Measurements from ENCODE around the gene BRIP1.
"Not testable (repeated sequence)": the region's sequence is repeated elsewhere in the genome, so short reads cannot be mapped to it uniquely, and the experiment has no call there.

The BRIP1 gene

GRCh38 chr17:61862975-61863800, at the start of gene BRIP1:
BRIP1 (minus strand) TSS chr17:61863528; CDS start chr17:61861539, 1,989 bp downstream.
- peak; percentile 69 to 71 for DNase-seq (ENCODE audit: low read depth in 1 of 2, low spot score in 1 of 2)

DNA sequence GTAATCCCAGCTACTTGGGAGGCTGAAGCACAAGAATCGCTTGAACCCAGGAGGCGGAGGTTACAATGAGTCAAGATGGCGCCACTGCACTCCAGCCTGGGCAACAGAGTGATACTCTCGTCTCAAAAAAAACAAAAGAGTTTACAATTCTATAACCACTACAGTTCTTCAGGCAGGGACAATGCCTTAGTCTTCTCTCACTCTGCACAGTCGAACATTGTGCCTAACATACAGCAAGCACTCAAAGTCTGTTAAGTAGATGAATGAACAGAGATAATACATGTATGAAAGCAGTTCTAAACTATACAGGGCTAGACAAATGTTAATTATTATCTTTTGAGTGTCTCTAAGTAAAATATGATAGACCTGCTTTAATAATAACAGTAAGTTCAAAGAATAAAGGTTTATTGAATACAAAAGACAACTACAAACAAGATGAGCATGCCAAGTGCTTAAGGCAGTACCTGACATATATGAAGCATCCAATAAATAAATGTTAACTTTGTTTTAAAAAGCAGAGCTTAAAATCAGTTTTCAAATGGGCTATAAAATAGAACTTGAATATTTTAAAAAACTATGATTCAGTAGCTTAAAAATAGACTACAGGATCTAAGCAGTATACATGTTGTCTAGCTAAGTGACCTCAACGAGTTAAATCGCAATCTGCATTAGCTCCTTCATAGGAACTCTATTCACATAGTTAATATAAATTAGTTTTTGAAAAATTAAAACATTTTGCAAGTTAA, 45.1 kb upstream of the BRIP1 start:
- no peak for DNase-seq (ENCODE audit: low read depth in 1 of 2, low spot score in 1 of 2)

DNA sequence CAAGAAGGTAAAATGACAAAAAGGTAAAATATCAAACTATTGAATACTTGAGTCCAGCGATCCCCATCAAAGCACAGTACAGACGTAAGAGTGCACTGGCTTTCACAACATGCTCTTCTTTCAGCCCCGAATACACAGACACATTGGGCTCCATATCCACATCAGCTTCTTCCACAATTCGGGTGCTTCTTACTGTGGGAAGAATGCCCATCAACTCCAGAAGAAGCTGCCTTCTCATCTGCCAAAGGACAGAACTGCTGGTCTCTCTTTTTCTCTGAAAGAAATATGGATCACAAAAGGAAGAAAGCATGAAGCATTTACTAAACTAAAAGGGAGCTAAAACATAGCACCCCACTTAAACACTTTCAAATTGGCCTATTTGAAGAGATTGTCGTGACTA, 44.0 kb upstream of the BRIP1 start:
- DNase-seq (ENCODE audit: low read depth in 1 of 2, low spot score in 1 of 2), result no peak

DNA sequence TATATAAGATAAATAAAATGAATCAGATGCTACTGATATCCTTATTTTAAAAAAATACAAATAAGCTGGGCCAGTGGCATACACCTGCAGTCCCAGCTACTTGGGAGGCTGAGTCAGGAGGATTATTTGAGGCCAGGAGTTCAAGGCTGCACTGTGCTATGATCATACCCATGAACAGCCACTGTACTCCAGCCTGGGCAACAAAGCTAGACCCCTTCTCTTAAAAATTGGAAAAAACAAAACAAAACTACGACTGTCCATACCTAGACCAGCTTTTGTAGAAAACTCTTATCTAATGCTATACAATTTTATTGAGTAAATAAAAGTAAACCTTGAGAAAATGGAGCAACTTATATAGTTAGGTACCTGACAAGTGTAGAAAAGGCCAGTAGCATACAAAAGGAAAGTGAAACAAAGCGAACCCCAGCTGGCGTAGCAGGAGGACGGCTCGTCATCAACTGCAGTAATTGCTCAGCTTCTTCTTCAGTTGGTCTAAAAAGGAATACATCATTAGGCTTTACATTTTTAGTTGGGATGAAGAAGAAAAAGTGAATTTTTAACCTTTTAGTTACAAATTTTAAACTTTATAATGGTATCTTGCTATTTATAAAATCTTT, 40.9 kb upstream of the BRIP1 start:
- no peak for DNase-seq (ENCODE audit: low read depth in 1 of 2, low spot score in 1 of 2)

DNA sequence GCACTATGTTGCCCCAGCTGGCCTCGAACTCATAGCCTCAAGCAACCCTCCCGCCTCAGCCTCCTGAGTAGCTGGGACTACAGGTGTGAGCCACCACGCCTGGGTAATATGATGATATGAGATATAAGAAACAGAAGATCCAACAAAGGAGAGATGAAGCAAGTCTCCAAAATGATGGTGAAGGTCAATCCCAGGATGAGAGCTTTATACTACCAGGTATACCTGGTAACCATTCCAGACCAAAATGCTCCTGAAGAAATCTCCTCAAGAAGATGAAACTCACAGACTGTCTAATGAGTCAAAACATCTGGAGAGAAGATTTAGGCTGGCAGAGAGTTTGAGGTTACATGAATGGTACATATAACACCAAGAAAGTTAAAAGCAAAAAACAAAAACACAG, 39.9 kb upstream of the BRIP1 start:
- DNase-seq (ENCODE audit: low read depth in 1 of 2, low spot score in 1 of 2), result no peak

DNA sequence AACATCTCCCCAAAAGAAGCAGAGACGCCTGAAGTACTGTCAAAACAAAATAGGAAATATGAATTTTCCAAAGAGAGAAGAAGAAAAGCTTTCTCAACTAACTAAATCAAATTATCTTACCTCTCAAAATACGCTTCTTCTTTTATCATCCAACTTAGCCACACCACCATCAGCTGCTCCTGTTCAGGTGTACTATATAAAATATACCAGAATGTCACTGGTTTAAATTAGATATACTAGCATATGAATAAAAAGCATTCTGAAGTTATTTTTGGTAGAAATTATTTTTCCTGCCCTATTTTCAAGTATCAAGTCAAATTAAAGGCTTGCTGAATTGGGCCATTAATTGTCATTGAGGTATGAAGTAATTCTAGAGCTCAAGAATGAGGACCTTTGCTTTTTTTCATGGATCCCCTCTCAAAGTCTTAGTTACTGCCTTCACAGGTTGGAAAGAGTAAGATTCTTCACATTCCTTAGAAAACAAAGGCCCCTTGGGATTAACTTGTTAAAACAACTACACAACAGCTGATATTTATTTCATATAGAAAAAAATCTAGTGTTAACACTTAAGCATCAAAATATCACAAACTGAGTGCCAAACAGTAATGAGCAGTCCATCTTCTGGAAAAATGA, 34.3 kb upstream of the BRIP1 start:
- DNase-seq (ENCODE audit: low read depth in 1 of 2, low spot score in 1 of 2), result no peak

- no peak for DNase-seq (ENCODE audit: low read depth in 1 of 2, low spot score in 1 of 2)
Measured at GRCh38 chr17:61895391-61895790, 32.1 kb upstream of the BRIP1 start.

DNA sequence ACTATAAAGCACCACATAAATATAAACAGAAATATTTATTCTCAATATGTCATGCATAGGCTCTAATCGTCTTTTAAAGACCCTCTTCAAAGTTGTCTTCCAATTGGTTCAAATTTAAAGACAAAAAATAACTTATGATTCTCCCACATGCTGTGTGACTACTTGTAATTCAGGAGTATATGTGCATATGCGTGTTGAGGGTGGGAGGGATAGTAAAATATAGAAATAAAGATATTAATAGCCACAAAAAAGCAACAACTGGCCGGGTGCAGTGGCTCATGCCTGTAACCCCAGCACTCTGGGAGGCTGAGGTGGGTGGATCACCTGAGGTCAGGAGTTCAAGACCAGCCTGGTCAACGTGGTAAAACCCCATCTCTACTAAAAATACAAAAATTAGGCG, 31.0 kb upstream of the BRIP1 start:
- not testable (repeated sequence) for DNase-seq (ENCODE audit: low read depth in 1 of 2, low spot score in 1 of 2)

GRCh38 chr17:61887733-61888132, 24.4 kb upstream of the BRIP1 start:
- DNase-seq (ENCODE audit: low read depth in 1 of 2, low spot score in 1 of 2), result not testable (repeated sequence)

- not testable (repeated sequence) for DNase-seq (ENCODE audit: low read depth in 1 of 2, low spot score in 1 of 2)
Measured at GRCh38 chr17:61885865-61886264, 22.5 kb upstream of the BRIP1 start.

DNA sequence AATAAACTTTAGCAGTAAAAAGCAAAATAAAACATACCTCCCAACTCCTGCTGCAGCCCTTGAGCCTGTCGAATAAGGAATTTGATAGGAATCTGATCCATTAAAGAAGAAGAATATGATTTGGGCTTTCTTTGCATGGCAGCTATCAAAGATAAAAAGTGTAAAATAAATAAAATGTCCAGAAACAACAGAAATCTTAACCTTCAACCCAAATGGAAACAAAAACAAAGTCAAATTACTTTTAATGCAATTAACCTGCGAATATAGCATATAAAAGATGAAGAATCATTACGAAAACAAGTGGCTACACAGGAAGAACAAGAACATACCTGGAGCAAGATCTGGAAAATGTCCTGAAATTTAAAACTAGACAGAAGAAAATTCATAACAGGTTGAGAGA, 21.5 kb upstream of the BRIP1 start:
- DNase-seq (ENCODE audit: low read depth in 1 of 2, low spot score in 1 of 2), result no peak

GRCh38 chr17:61880589-61881102, 17.3 kb upstream of the BRIP1 start:
- no peak for DNase-seq (ENCODE audit: low read depth in 1 of 2, low spot score in 1 of 2)

DNA sequence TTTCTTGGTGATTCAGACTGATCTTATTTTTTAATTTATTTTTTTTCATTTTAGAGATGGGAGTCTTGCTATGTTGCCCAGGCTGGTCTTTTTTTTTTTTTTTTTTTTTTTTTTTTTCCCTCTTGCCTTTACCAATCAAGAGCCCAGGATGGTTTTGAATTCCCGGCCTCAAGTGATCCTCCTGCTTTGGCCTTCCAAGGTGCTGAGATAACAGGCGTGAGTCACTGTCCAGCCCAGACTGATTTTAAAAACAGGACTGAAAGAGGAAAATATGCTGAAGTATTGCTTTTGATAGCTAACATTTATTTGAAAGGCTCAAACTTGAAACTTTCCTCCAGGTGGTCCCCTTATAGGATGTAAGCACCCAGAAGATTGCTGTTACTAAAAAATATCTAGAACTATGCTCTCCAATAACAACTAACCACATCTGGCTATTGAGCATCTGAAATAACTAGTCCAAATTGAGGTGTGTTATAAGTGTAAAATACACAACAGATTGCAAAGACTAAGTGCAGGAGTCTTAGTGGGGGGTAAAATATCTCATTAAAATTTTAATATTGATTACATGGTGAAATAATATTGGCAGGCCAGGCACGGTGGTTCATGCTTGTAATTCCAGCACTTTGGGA, 15.8 kb upstream of the BRIP1 start:
- no peak for DNase-seq (ENCODE audit: low read depth in 1 of 2, low spot score in 1 of 2)

DNA sequence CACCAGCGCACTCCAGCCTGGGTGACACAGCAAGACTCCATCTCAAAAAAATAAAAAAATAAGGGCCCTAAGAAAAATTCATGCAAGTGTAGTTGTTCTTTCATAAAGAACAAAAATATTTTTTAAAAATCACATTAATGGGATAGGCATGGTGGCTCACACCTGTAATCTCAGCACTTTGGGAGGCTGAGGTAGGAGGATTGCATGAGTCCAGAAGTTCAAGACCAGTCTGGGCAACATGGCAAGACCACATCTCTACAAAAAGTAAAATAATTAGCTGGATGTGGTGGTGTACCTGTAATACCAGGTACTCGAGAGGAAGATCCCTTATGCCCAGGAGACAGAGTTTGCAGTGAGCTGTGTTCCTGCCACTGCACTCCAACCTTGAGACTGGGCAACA, 15.2 kb upstream of the BRIP1 start:
- no peak for DNase-seq (ENCODE audit: low read depth in 1 of 2, low spot score in 1 of 2)

DNA sequence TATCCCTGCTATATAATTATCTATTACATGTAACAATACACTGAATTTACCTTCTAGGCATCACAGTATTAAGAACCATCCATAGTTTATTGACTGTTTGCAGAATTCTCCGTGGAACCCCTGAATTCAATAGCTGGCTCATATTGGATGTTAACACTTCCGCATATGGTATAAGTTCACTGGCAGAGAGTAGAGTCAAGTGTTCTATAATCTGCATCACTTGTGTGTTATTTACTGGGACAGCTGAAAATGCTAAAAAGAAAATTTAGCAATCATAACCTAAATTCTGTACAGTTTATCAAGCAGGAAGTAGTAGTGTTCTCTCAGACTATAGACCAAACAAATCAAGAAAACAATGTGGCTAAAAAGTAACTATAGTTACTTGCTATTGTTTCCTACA, 14.5 kb upstream of the BRIP1 start:
- DNase-seq (ENCODE audit: low read depth in 1 of 2, low spot score in 1 of 2), result no peak

- no peak for DNase-seq (ENCODE audit: low read depth in 1 of 2, low spot score in 1 of 2)
Measured at GRCh38 chr17:61875804-61876203, 12.5 kb upstream of the BRIP1 start.

GRCh38 chr17:61875285-61875684, 12.0 kb upstream of the BRIP1 start:
- DNase-seq (ENCODE audit: low read depth in 1 of 2, low spot score in 1 of 2), result no peak

GRCh38 chr17:61874075-61874474, 10.7 kb upstream of the BRIP1 start:
- no peak for DNase-seq (ENCODE audit: low read depth in 1 of 2, low spot score in 1 of 2)

GRCh38 chr17:61872099-61872498, 8.8 kb upstream of the BRIP1 start:
- no peak for DNase-seq (ENCODE audit: low read depth in 1 of 2, low spot score in 1 of 2)

- no peak for DNase-seq (ENCODE audit: low read depth in 1 of 2, low spot score in 1 of 2)
Measured at GRCh38 chr17:61869138-61869537, 5.8 kb upstream of the BRIP1 start.

DNA sequence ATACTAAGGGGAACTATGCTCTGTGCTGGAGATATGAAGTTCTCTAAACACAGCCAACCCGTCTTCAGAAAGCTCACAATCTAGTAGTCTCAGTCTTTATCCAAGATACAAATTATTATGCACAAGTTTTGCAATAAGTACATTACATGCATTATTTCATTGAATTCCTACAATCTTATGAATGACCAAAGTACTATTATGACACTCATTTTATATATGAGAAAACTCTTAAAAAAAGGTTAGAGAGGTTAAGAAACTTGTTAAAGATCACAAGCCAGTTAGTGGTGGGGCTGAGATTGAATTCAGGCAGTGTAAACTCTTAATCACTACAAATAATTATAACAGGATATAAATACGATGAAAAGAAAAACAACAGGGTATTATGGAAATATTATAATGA, 4.7 kb upstream of the BRIP1 start:
- no peak for DNase-seq (ENCODE audit: low read depth in 1 of 2, low spot score in 1 of 2)

All from stimulated activated CD4-positive, alpha-beta T cell treated with anti-CD3 and anti-CD28 coated beads, Interleukin-15, amount 100 ng/mL, for 1 hour (primary cell).